Panc1 (cell line): ENCODE results near the gene DOK7. TPM values are rescaled to one million over a fixed set of nuclear protein-coding genes. Genes with fewer than 3 reads are reported as not detected.

Experiments used
- ATAC-seq: fragments of 200-7000 bp; cut with Tn5 transposase; 2 replicates; pipeline ENCODE4 v1.9.1; 2020; ENCODE audit warnings: mild to moderate bottlenecking, moderate library complexity
- BruUV-seq: library from RNA; stranded (reverse); fragments of 400-500 nt; replicated peaks from 2 replicates; lab custom pipeline; 2021; lab: Mats Ljungman, UMichigan
- CTCF ChIA-PET: fragments of 300-600 bp; sonication (Branson Sonifier 250); formaldehyde crosslinking; loops from one replicate; lab custom pipeline; 2022; ENCODE audit warnings: antibody characterized with exemption; lab: Charles Lee
- POLR2A ChIA-PET: fragments of 300-600 bp; sonication (Branson Sonifier 250); formaldehyde crosslinking; loops from one replicate; lab custom pipeline; 2022; ENCODE audit warnings: antibody characterized with exemption; lab: Charles Lee
- DNase-seq: peaks from one replicate; pipeline ENCODE4 v3.0.0-alpha.2; 2010; ENCODE audit warnings: low read depth, low spot score
- H3K27ac ChIP-seq: 2 replicates; pipeline ENCODE4 v1.5.1; 2011; ENCODE audit warnings: mild to moderate bottlenecking, low read length, inconsistent platforms
- H3K27me3 ChIP-seq: fragments of 200-500 bp; sonication (Bioruptor generic); 2 replicates; pipeline ENCODE4 v1.6.0; 2014; ENCODE audit warnings: low read length, inconsistent platforms; ENCODE audit not compliant: control insufficient read depth, insufficient read depth
- H3K36me3 ChIP-seq: fragments of 200-500 bp; sonication (Bioruptor generic); 2 replicates; pipeline ENCODE4 v1.5.1; 2014; ENCODE audit warnings: inconsistent platforms, mild to moderate bottlenecking, low read length, moderate library complexity; ENCODE audit not compliant: control insufficient read depth, insufficient read depth
- H3K4me1 ChIP-seq: 2 replicates; pipeline ENCODE4 v1.5.1; 2011; ENCODE audit warnings: inconsistent platforms, mild to moderate bottlenecking, low read length, moderate library complexity; ENCODE audit not compliant: control insufficient read depth, insufficient read depth
- H3K4me3 ChIP-seq, 2 experiments: 2 replicates each; pipeline ENCODE4 v1.5.1; 2011 to 2012; ENCODE audit warnings: low read depth in 2 of 2, low read length in 2 of 2, mild to moderate bottlenecking in 2 of 2, inconsistent platforms in 1 of 2, moderate library complexity in 1 of 2
- H3K9me3 ChIP-seq: fragments of 200-500 bp; sonication (Bioruptor generic); 2 replicates; pipeline ENCODE4 v1.5.1; 2014; ENCODE audit warnings: low read depth, mild to moderate bottlenecking, inconsistent platforms, low read length, moderate library complexity; ENCODE audit not compliant: control insufficient read depth, insufficient read depth
- CTCF ChIP-seq: fragments of 450-650 bp; IDR thresholded peaks from 2 replicates; pipeline ENCODE4 v1.5.1; 2017; ENCODE audit warnings: mild to moderate bottlenecking
- POLR2AphosphoS5 ChIP-seq: IDR thresholded peaks from 2 replicates; pipeline ENCODE4 v1.6.1; 2012; ENCODE audit warnings: mild to moderate bottlenecking, low read depth, low read length, moderate library complexity
- REST ChIP-seq, 2 experiments: IDR thresholded peaks; 2 replicates each; pipeline ENCODE4 v1.6.1; 2011 to 2012; ENCODE audit warnings: low read depth in 2 of 2, control low read depth in 1 of 2, low read length in 1 of 2, mild to moderate bottlenecking in 1 of 2, moderate library complexity in 1 of 2; ENCODE audit not compliant: insufficient read depth in 1 of 2
- SIN3A ChIP-seq: IDR thresholded peaks from 2 replicates; pipeline ENCODE4 v1.6.1; 2012; ENCODE audit warnings: low read depth, mild to moderate bottlenecking, low read length, moderate library complexity, borderline replicate concordance; ENCODE audit not compliant: insufficient read depth
- TCF7L2 ChIP-seq: IDR thresholded peaks from 2 replicates; pipeline ENCODE4 v1.6.1; 2011; ENCODE audit warnings: mild to moderate bottlenecking, low read depth, low read length, inconsistent platforms
- in situ Hi-C: cut with HindIII; loops from 2 replicates; pipeline ENCODE4 v1.10.0; 2016; ENCODE audit warnings: low sequenced_read_pairs, low pct_unique_long_range_greater_than_20kb
- intact Hi-C: fragments of 100-400 bp; cut with micrococcal nuclease; formaldehyde crosslinking; loops from one replicate; pipeline ENCODE4 v1.10.0; 2022; ENCODE audit not compliant: unreplicated experiment
- total RNA-seq: library from RNA; stranded (reverse); gene quantifications from one replicate; pipeline ENCODE4 v1.2.1, GENCODE V29; 2021; ENCODE audit not compliant: unreplicated experiment

The DOK7 gene
- total RNA-seq, 1 experiment from 2014 or later: 2.4 TPM

- H3K9me3 ChIP-seq: no peaks in the 10 kb centered on the region
- TF ChIP-seq SIN3A (no peak), CTCF (no peak), REST (IDR thresholded peaks at IDR 0.05; ENCODE audit: insufficient read depth in 1 of 2, low read depth in 2 of 2, low read length in 1 of 2) (no peak), TCF7L2 (no peak), POLR2AphosphoS5 (no peak)
- no peak overlapping the region for H3K27ac ChIP-seq
- DNase-seq (no peak), ATAC-seq (no peak)
- ChIA-PET CTCF (no interaction called here), POLR2A (no interaction called here)
- peaks cover under 1% of the 10 kb centered on the region; the same call in 1 of the 2 replicates for H3K4me1 ChIP-seq
- in situ Hi-C loops (no loop called here), intact Hi-C loops (no loop called here)
- H3K27me3 ChIP-seq: no peaks in the 10 kb centered on the region
- H3K4me3 ChIP-seq: no peak overlapping the region
- BruUV-seq: TSS peak; percentile 60
- no peaks in the 10 kb centered on the region for H3K36me3 ChIP-seq
Observed at GRCh38 chr4:3431446-3431993, 31.6 kb upstream of the DOK7 start.

- ChIA-PET POLR2A (no interaction called here), CTCF (no interaction called here)
- DNase-seq: no peak
- intact Hi-C loops: no loop called here
- BruUV-seq: no TSS peak
- in situ Hi-C loops: no loop called here
- Histone ChIP-seq H3K9me3 (no peaks in the 10 kb centered on the region), H3K36me3 (no peaks in the 10 kb centered on the region), H3K4me3 (no peak overlapping the region), H3K27ac (no peak overlapping the region), H3K4me1 (peaks cover 9% of the 10 kb centered on the region; the same call in 1 of the 2 replicates), H3K27me3 (no peaks in the 10 kb centered on the region)
- ATAC-seq: no peak
- TF ChIP-seq CTCF: no peak
- TF ChIP-seq REST (IDR thresholded peaks at IDR 0.05; ENCODE audit: insufficient read depth in 1 of 2, low read depth in 2 of 2, low read length in 1 of 2): no peak
- TF ChIP-seq POLR2AphosphoS5: no peak
- no peak for TF ChIP-seq SIN3A
- no peak for TF ChIP-seq TCF7L2
Observed at GRCh38 chr4:3432381-3432790, 30.7 kb upstream of the DOK7 start.
